Fibroblast of upper back skin (primary cell): ENCODE results near the gene RGS16.
A peak's percentile ranks its signal among the peaks of the same experiment; 100 is the strongest.

ENCODE experiments used
- DNase-seq: peaks from one replicate; pipeline ENCODE4 v3.0.0-alpha.2; 2013

Gene RGS16

DNA sequence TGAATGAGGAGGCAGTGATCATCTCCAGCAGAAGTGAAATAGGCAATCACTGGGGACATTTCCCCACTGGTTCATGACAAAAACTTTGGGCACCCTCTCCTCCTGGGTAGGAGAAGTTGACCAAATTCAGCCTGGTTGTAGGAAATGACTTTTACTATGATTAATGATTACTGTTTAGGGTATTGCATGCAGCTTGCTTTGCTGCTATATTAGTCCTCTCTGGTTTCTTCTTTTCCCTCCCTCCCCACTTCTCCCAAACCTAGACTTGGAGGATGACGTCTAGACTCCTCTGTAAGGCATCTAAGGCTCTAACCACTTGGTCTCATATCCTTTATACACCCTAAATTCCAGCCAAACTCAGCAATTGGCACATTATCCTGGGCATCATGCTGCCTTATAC lies 3.4 kb upstream of the RGS16 start:
- no peak for DNase-seq

DNA sequence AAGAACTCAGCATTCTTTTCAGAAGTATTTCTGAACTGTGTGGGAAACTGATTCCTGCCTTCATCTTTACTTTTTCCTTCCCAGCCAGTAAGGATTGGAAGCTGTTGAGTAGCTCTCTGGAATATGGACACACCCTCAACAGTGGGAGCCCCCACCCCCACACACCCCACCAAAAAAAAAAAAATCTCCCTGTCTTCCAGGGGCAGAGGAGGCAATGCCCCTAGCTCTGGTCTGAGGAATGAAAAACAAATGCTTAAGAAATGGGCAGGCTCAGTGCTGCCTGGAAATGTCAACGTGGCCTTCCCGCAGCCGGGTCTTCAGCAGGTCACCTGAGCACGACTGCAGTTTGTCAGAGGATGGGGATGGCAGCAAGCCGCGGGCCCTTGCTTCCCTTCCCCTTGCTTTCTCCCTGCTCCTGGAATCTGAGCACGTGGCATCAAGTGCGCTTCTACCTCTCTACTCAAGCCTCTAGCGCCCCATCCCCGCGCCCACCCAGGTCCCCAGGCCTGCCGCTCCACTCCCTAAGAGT lies 479 bp downstream of the RGS16 start:
- DNase-seq = no peak

- DNase-seq = peak; percentile 50
Observed at GRCh38 chr1:182602935-182603645, 1.1 kb downstream of the RGS16 start.

DNA sequence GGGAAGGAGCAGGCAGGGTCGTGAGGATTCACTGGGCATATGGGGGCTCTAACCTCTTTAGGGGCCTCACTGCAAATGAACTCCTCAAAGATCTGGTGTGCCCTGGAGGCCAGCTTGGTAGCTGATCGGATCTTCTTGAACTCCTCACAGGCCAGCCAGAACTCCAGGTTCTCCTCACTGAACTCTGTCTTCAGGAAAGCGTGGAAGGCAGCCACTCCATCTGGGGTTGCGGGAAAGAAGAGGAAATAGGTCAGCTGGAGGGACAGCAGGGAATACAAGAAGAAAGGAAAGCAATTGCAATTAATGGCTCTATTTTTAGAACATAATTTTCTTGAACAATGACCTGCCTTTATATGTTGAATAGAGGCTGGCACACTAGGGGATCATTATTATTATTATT lies 2.3 kb downstream of the RGS16 start:
- DNase-seq = no peak

- peak; percentile 78 for DNase-seq
Observed at GRCh38 chr1:182601416-182601786, 2.8 kb downstream of the RGS16 start.

- DNase-seq = no peak
Observed at GRCh38 chr1:182600745-182601415, 3.3 kb downstream of the RGS16 start.

GRCh38 chr1:182600036-182600713 lies 4.0 kb downstream of the RGS16 start:
- no peak for DNase-seq

DNA sequence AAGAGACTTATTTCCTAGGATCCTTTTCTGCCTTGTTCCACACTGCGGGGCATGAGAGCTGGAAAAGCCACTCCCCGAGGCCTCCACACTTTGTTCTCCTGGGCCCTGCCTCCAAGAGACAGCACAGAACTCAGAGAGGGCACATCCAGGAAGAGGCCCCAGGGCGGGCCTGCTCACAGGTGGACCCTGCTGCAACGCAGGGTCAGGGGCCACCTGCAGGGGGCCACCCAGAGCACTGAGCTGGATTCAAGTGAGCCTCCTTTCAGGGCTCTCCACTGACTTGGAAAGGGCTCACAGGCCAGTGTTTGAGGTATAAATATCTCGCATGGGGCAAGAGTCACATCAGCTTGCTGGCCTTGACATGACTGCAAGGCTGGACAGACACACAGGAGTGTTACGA lies 4.8 kb downstream of the RGS16 start:
- no peak for DNase-seq

GRCh38 chr1:182598296-182598695 lies 5.9 kb downstream of the RGS16 start:
- DNase-seq = no peak

GRCh38 chr1:182596934-182597333 lies 7.3 kb downstream of the RGS16 start:
- no peak for DNase-seq

GRCh38 chr1:182595641-182596240 lies 8.4 kb downstream of the RGS16 start:
- peak; percentile 69 for DNase-seq

DNA sequence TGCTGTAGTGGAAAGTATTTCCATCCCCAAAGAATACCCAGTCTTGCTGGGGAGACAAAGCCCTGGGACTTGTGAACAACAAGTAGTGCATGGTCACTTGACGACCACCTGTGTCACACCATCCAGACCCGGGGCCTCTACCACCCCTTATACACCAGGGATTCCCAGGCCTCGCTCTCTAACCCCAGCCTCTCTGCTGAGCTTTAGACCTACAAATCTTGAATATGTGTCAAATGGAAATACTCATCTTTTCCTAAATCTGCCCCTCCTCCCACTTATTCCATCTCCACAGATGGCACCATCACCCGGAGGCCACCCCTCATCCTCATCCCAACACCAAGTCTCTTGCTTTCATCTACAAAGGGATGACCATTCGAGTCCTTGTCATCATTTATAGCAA lies 14.3 kb downstream of the RGS16 start:
- DNase-seq = no peak

DNA sequence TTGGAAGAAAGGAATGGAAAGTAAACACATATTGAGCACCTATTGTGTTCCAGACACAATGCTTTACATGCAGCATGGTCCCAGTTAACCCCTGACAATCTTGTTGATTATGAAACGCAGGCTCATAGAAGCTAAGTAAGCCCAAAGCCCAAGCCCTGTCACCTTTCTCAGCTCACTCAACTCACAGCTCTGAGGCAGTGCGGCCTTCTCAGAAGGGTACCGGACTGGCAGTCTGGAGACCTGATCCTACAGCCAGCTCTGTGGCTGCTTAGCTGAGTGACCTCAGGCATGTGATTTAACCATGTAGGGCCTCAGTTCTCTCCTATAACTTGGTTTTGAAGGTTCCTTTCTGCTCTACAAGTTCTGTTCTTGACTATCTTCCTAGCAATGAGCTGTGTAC lies 14.7 kb downstream of the RGS16 start:
- no peak for DNase-seq

- DNase-seq = peak; percentile 61
Observed at GRCh38 chr1:182588500-182589396, 15.4 kb downstream of the RGS16 start, which contains the start of gene RNASEL. Gene RNASEL (minus strand): TSS chr1:182589256. CDS start chr1:182586806, 2,450 bp downstream.

DNA sequence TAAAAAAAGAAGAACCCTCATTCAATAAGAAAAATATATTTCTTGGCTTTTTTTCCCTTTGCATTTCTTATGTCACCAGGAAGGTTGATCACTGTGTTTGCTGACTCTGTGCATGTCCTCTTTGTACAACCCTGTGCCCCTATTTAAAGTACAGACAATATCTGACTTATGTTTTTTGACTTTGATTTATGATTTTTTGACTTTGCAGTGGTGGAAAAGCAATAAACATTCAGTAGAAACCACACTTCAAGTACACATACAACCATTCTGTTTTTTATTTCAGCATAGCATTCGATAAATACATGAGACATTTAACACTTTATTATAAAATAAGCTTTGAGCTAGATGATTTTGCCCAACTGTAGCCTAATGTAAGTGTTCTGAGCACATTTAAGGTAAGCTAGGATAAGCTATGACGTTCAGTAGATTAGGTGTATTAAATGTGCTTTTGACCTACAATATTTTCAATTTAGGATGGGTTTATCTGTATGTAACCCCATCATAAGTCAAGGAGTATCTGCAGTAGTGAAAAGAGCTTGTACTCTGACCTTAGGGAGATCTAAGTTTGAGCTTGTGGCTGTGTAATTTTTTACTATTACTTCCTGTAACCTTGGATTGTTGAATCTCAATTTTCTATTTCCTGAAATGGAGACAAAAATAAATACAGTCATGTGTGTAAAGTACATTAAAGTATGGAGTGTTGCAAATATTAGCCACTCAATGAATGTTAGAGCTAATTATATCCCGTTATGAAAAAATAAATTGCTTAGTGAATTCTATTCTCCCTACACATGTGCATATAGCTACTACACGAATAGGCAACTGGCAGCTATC lies 16.3 kb downstream of the RGS16 start:
- no peak for DNase-seq

- no peak for DNase-seq
Observed at GRCh38 chr1:182587093-182587492, 17.1 kb downstream of the RGS16 start.

DNA sequence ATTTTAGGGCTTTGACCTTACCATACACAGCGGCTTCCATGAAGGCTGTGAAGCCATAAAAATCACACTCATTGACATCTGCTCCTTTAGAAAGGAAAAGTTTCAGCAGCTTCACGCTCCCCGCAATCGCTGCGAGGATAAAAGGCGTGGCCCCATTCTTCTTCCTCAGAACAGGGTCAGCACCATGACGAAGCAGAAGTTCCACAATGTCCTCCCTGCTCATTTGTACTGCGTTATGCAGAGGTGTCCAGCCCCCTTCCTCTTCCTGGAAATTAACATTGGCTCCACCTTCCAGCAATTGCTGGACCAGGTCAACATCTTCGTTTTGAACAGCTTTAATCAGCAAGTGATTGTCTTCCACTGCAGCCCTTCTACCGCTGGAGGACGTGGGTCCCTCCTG lies 17.8 kb downstream of the RGS16 start:
- DNase-seq = no peak

DNA sequence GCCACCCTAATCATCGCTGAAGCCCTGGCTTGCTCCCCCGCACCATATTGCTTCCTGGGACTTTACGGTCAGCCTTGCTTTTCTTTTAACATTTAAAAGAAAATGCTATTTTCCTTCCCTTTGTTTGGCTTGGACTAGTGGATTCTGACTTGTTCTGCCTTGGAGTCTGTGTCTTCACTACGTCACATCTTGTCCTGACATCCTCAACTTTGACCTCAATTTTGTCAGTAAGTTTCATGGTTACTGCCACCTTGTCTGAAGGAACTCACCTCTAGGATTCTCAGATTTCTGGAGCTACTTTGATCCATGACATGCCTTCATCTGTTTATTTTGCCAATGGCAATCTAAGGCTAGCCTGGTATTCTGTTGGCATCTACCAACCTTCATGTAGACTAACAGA lies 19.4 kb downstream of the RGS16 start:
- DNase-seq = no peak

DNA sequence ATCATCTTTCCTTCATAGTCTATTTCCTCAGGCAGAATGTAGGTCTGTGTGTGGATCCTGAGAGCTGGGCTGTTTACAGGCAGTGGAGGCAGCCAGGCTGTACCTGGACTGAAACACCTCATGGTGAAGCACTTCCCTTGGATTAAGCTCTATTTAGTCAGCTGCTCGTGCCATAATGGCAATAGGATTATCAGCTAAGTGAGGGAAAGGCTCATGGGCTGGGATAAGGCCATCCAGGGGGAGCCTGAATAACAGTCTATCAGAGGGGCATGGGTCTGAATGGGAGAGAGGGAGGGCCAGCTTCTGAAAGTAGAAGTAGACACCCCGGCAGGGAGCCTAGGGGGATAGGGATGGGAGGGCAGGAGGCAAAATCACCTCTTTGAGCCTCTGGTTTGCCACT lies 23.5 kb downstream of the RGS16 start:
- no peak for DNase-seq

DNA sequence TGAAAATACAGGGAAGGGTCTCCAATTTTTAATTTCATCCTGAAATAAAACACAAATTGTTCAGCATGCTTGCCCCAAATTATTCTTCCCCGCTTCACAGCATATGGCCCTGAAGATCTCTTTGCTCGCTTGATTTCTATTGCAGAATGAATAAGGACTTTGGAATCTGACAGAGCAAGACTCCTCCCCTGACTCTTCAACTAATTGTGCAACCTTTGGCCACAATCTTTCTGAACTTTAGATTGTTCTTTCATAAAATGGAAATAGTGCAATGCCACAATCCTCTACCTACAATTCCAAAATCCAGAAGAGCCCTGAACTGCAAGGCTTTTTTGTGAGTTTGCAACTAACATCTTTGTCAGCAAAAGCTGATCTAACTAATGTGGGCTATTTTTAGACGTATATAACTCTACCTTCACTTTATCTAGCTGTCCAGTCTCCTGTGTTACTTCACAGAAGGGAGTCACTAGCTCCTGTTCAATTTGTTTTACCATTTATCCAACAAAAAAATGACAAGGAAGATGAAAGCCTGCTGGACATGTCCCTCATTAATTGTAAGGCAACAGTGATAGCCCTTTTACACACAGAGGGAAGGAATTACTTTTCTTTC lies 28.5 kb downstream of the RGS16 start:
- peak; percentile 68 for DNase-seq

DNA sequence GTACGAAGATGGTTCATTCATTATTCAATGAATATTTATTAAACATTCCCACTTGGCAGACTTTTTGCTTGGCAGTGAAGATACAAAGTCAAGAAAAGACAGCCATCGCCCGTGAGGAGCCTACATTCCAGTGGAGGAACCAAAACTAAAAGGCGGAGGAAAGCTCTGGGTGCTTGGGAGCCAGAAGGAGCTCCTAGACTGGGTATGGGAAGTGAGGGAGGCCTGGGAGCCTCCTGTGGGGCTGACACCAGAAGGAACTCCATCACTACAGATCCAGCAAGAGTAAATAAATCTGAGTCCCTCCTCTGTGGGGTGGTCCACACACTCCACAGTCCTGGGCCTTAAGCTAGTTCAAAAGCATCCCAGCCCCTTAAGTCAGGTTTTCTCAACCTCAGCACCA lies 30.0 kb downstream of the RGS16 start:
- DNase-seq = no peak
